ENCODE results near the gene KCNQ1.
A peak's percentile ranks its signal among the peaks of the same experiment; 100 is the strongest.

Gene KCNQ1

DNA sequence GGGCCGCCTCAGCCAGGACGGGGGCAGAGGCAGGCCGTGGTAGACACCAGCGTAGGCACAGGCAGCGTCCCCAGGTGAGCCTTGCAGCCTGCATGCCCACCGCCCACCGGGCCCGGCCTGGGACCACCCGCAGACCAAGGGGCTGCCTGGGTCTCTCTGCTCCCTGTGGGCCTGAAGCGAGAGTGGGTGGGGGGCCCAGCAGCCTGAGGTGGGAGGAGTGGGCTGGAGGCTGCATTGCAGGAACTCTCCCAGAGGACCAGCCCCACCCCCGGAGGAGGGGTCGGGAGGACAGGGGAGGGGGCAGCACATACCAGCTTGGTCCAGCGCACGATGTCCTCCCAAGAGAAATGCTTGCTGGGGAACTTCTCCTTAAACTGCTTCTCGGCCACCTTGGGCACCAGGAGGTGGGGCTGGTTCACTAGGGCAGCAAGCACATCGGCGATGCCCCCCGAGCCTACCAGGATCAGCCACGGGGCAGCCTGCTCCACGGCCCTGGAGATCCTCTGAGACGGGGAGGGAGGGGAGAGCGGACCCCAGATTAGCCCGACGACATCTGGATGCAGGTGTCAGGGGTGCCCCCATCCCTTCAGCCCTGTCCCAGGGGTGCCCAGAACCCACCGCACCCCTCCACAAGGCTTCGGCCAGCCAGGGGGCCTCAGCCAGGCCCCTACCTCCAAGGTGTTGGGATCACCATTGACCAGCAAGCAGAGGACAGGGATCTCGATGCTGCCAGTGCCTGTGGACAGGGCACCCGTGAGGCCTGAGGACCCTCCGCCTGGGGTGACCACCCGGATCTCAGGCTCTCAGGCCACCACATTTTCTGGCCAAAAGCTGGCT lies 26.7 kb upstream of the KCNQ1 start:
- no peaks in the 10 kb centered on the region for H3K9me3 ChIP-seq
- no peaks in the 10 kb centered on the region for H3K36me3 ChIP-seq
- no peaks in the 10 kb centered on the region for H3K27me3 ChIP-seq
- no peaks in the 10 kb centered on the region for H3K4me1 ChIP-seq
- no peak for DNase-seq
- no peak overlapping the region for H3K4me3 ChIP-seq (ENCODE audit: low read depth, low read length)
- no peak for TF ChIP-seq CTCF (IDR thresholded peaks at IDR 0.05; ENCODE audit: low read depth, low read length)

- Histone ChIP-seq H3K9me3 (no peaks in the 10 kb centered on the region), H3K4me1 (no peaks in the 10 kb centered on the region), H3K4me3 (ENCODE audit: low read depth, low read length) (no peak overlapping the region), H3K27me3 (no peaks in the 10 kb centered on the region), H3K36me3 (no peaks in the 10 kb centered on the region)
- DNase-seq = no peak
- no peak for TF ChIP-seq CTCF (IDR thresholded peaks at IDR 0.05; ENCODE audit: low read depth, low read length)
Measured at GRCh38 chr11:2418693-2419360, 26.0 kb upstream of the KCNQ1 start.

- peak; percentile 75 for DNase-seq
- no peaks in the 10 kb centered on the region for H3K9me3 ChIP-seq
- H3K4me1 ChIP-seq = no peaks in the 10 kb centered on the region
- no peaks in the 10 kb centered on the region for H3K27me3 ChIP-seq
- H3K36me3 ChIP-seq = no peaks in the 10 kb centered on the region
- peak; percentile 75 for TF ChIP-seq CTCF (IDR thresholded peaks at IDR 0.05; ENCODE audit: low read depth, low read length)
- H3K4me3 ChIP-seq (ENCODE audit: low read depth, low read length) = no peak overlapping the region
Measured at GRCh38 chr11:2419638-2420501, 24.9 kb upstream of the KCNQ1 start.

DNA sequence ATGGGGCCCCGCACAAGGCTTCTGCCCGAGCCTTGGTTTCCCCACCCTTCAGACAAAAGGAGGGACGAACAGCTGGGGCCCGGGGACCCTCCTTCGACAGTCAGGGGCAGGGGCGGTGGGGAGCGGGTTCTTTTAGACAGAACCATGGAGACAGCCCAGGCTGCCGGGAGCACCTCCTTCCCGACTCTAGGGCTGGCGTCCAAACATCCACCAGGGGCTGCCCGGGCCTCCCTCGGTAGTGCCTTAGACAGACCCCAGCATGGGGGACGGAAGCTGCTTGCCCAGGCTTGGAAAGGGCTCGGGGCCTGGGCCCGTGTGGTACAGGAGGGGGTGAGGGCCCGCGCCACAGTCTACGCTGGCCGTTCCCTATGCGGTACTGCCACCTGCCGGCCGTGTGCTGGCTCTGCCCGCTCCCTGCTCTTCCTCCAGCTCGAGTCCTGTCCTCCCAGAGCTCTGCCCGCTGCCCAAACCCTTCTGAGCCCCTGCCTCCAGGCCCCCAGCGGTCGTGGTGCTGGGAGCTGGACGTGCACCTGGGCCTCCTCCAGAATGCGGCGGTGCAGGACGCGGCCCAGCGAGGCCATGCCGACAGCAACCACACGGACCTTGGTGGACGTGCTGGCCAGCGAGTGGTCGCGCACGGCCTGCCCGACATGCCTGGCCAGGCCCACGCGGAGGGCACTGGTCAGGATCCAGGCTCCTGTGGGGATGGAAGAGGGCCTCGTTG lies 24.1 kb upstream of the KCNQ1 start:
- TF ChIP-seq CTCF (IDR thresholded peaks at IDR 0.05; ENCODE audit: low read depth, low read length) = peak; percentile 70
- no peaks in the 10 kb centered on the region for H3K4me1 ChIP-seq
- H3K9me3 ChIP-seq = no peaks in the 10 kb centered on the region
- no peaks in the 10 kb centered on the region for H3K36me3 ChIP-seq
- no peak overlapping the region for H3K4me3 ChIP-seq (ENCODE audit: low read depth, low read length)
- H3K27me3 ChIP-seq = no peaks in the 10 kb centered on the region
- DNase-seq = peak; percentile 80

DNA sequence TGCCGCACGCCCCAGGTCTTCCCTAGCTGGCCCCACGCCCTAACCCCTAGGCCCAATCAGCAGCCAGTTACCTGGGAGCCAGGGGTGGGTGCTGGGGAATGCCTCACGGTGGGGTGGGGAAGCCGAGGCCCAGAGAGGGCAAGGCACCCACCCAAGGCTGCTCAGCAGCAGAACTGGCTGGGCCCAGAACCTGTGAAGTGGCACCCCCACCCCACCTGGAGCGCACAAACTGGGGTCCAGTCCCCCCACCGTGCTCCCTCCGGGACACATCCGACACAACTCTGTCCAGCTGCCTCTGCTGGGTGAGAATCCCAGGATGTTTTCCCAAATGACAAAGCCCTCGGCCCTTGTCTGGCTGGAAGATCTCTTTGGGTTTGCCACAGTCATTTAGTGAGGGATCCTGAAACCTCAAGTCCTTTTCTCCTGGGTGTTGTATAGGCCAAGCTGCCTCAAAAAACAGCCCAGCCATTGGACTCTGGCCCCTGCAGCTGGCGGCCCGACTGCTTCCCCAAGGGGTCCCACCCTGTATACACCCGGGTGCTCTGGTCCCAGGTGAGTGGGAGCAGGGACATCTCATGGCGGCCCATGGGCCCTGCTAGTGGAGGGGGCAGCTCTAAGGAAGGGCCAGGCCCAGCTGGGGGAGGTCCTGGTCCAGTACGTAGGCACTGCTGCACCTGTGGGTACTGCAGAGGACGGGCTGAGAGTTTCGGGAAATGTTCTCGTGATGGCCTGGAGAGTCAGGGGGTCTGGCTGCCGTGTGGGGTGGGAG lies 23.4 kb upstream of the KCNQ1 start:
- H3K27me3 ChIP-seq = no peaks in the 10 kb centered on the region
- no peaks in the 10 kb centered on the region for H3K9me3 ChIP-seq
- no peaks in the 10 kb centered on the region for H3K36me3 ChIP-seq
- H3K4me3 ChIP-seq (ENCODE audit: low read depth, low read length) = no peak overlapping the region
- TF ChIP-seq CTCF (IDR thresholded peaks at IDR 0.05; ENCODE audit: low read depth, low read length) = no peak
- no peaks in the 10 kb centered on the region for H3K4me1 ChIP-seq
- DNase-seq = no peak

Data from BE2C (cell line).